Vagina (tissue), 2 donors: ENCODE results near the gene FAM107B. TPM values are rescaled to one million over a fixed set of nuclear protein-coding genes. Genes with fewer than 3 reads are reported as not detected.

Experiments
- DNase-seq, 2 donors: peaks; one replicate each; pipeline ENCODE4 v3.0.0-alpha.2; 2017; ENCODE audit errors: extremely low spot score in 2 of 2
- H3K27ac ChIP-seq: fragments of 200-600 bp; sonication (generic); one replicate; pipeline ENCODE4 v1.5.1; 2019
- H3K27me3 ChIP-seq: fragments of 200-600 bp; sonication (generic); one replicate; pipeline ENCODE4 v1.5.1; 2019
- H3K36me3 ChIP-seq, 2 donors: fragments of 200-600 bp; sonication (generic); one replicate each; pipeline ENCODE4 v1.5.1; 2017 to 2019
- H3K4me1 ChIP-seq: fragments of 200-600 bp; sonication (generic); one replicate; pipeline ENCODE4 v1.5.1; 2019
- H3K4me3 ChIP-seq, 2 donors: fragments of 200-600 bp; sonication (generic); 1 replicate in 1 of 2; 2 replicates in 1 of 2; pipeline ENCODE4 v1.5.1; 2016 to 2019
- H3K9me3 ChIP-seq: fragments of 200-600 bp; sonication (generic); one replicate; pipeline ENCODE4 v1.5.1; 2019
- CTCF ChIP-seq, 3 experiments: fragments of 450-650 bp in 2 of 3; fragments of 200-600 bp in 1 of 3; sonication (generic) in 1 of 3; IDR thresholded peaks; one replicate each; pipeline ENCODE4 v1.5.1; 2017 to 2019; ENCODE audit warnings: antibody characterized with exemption in 3 of 3, mild to moderate bottlenecking in 2 of 3, moderate library complexity in 2 of 3
- POLR2A ChIP-seq, 2 donors: fragments of 450-650 bp; IDR thresholded peaks; one replicate each; pipeline ENCODE4 v1.6.1; 2017; ENCODE audit warnings: antibody characterized with exemption in 2 of 2, mild to moderate bottlenecking in 2 of 2, moderate library complexity in 2 of 2
- POLR2AphosphoS5 ChIP-seq, 2 donors: sonication (generic); formaldehyde crosslinking; IDR thresholded peaks; one replicate each; pipeline ENCODE4 v1.9.0; 2017; ENCODE audit warnings: antibody characterized with exemption in 2 of 2, mild to moderate bottlenecking in 2 of 2, low read depth in 1 of 2; ENCODE audit not compliant: insufficient read depth in 1 of 2
- intact Hi-C: fragments of 100-400 bp; cut with DNase I; formaldehyde crosslinking; loops from one replicate; pipeline ENCODE4 v1.15.1; 2023
- total RNA-seq: library from RNA; depleted of rRNA; stranded (reverse); fragments of >200 nt; gene quantifications from one replicate; pipeline ENCODE4 v1.2.3, GENCODE V29; 2016

Gene FAM107B
- total RNA-seq, 1 donor from 2014 or later: 33.4 TPM

GRCh38 chr10:14697281-14697680 is 77.4 kb downstream of the FAM107B start:
- intact Hi-C loops: no loop called here
- no peak for DNase-seq
- Histone ChIP-seq H3K4me3 (no peak overlapping the region), H3K27me3 (no peaks in the 10 kb centered on the region), H3K4me1 (no peaks in the 10 kb centered on the region), H3K9me3 (no peaks in the 10 kb centered on the region), H3K36me3 (no peaks in the 10 kb centered on the region), H3K27ac (no peak overlapping the region)
- TF ChIP-seq CTCF (IDR thresholded peaks at IDR 0.05) (no peak), POLR2AphosphoS5 (IDR thresholded peaks at IDR 0.05; ENCODE audit: insufficient read depth in 1 of 2, low read depth in 1 of 2) (no peak), POLR2A (IDR thresholded peaks at IDR 0.05) (no peak)

- DNase-seq: no peak
- intact Hi-C loops: no loop called here
- H3K36me3 ChIP-seq: no peaks in the 10 kb centered on the region
- H3K4me3 ChIP-seq: no peak overlapping the region
- TF ChIP-seq POLR2AphosphoS5 (IDR thresholded peaks at IDR 0.05; ENCODE audit: insufficient read depth in 1 of 2, low read depth in 1 of 2): no peak
- TF ChIP-seq POLR2A (IDR thresholded peaks at IDR 0.05): no peak
- no peaks in the 10 kb centered on the region for H3K27me3 ChIP-seq
- no peaks in the 10 kb centered on the region for H3K4me1 ChIP-seq
- no peak overlapping the region for H3K27ac ChIP-seq
- H3K9me3 ChIP-seq: no peaks in the 10 kb centered on the region
Measured at GRCh38 chr10:14696821-14697220, 77.9 kb downstream of the FAM107B start.

DNA sequence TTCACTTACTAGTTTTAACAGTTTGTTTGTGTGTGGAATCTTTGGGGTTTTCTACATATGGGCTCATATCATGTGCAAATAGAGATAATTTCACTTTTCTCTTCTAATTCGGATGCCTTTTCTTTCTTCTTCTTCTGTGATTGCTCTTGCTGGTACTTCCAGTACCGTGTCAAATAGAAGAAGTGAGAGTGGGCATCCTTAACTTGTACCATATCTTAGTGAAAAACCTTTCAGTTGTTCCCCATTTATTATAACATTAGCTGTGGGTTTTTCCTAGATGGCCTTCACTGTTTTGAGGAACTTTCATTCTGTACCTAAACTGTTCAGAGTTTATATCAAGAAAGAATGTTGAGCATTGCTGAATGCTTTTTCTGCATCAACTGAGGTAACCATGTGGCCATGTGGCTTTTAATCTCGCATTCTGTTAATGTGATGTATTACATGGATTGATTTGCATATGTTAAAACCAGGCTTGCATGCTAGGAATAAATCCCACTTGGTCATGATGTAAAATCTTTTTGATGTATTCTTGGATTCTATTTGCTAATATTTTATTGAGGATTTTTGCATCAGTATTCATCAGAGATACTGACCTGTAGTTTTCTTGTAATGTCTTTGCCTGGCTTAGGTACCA is 78.7 kb downstream of the FAM107B start:
- intact Hi-C loops: no loop called here
- DNase-seq: no peak
- Histone ChIP-seq H3K36me3 (no peaks in the 10 kb centered on the region), H3K9me3 (no peaks in the 10 kb centered on the region), H3K27me3 (no peaks in the 10 kb centered on the region), H3K4me3 (no peak overlapping the region), H3K27ac (no peak overlapping the region), H3K4me1 (no peaks in the 10 kb centered on the region)
- TF ChIP-seq POLR2A (IDR thresholded peaks at IDR 0.05): no peak
- no peak for TF ChIP-seq CTCF (IDR thresholded peaks at IDR 0.05)
- no peak for TF ChIP-seq POLR2AphosphoS5 (IDR thresholded peaks at IDR 0.05; ENCODE audit: insufficient read depth in 1 of 2, low read depth in 1 of 2)

DNA sequence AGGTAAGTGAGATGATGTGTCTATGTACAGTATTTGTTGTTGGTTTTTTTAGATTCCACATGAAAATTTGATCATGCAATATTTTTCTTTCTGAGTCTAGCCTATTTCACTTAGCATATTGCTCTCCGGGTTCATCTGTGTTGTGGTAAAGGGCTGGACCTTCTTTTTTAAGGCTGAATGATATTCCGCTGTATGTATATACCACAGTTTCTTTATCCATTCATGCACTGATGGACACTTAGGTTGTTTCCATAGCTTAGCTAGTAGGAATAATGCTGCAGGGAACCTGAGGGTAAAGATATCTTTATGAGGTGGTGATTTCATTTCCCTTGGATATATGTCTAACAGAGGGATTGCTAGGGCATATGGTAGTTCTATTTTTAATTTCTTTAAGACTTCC is 80.8 kb downstream of the FAM107B start:
- Histone ChIP-seq H3K9me3 (no peaks in the 10 kb centered on the region), H3K4me1 (no peaks in the 10 kb centered on the region), H3K27ac (no peak overlapping the region), H3K27me3 (no peaks in the 10 kb centered on the region), H3K4me3 (no peak overlapping the region), H3K36me3 (no peaks in the 10 kb centered on the region)
- no peak for TF ChIP-seq POLR2A (IDR thresholded peaks at IDR 0.05)
- TF ChIP-seq CTCF (IDR thresholded peaks at IDR 0.05): no peak
- no peak for TF ChIP-seq POLR2AphosphoS5 (IDR thresholded peaks at IDR 0.05; ENCODE audit: insufficient read depth in 1 of 2, low read depth in 1 of 2)
- intact Hi-C loops: no loop called here
- DNase-seq: no peak

DNA sequence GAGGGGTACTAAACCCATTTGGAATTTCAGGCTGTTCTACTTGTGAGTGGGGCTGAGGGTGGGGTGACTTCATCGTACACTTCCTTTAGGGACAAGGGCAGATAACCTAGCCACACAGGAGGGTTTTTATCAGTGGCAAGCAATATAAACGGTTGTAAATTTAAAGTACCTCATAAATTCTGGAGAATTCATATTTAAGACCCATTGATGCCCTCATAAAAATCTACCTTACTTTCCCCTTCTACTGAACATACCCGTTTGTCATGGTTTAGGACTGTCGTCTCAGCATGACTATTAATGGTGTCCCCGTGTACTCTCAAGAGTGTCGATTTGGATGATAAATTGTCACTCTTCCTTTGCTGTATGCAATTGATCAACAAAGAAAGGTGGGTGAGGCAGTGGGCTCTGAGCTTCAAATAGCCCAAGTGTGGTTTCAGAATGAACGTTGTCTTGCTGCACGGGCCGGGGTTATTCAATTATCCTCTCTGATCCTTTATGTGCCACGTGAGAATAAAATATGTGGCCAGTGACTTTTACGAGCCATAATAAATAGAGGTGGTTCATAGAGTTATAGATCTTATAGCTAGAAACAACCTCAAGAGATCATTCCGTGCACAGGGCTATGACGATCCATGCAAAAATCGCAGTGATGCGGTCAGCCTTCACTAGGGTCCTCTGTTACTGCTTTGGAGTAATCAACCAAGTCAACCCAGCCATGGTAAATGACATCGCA is 82.2 kb downstream of the FAM107B start:
- no peaks in the 10 kb centered on the region for H3K4me1 ChIP-seq
- H3K4me3 ChIP-seq: no peak overlapping the region
- intact Hi-C loops: no loop called here
- no peak overlapping the region for H3K27ac ChIP-seq
- no peak for TF ChIP-seq POLR2A (IDR thresholded peaks at IDR 0.05)
- no peak for TF ChIP-seq CTCF (IDR thresholded peaks at IDR 0.05)
- no peak for TF ChIP-seq POLR2AphosphoS5 (IDR thresholded peaks at IDR 0.05; ENCODE audit: insufficient read depth in 1 of 2, low read depth in 1 of 2)
- no peaks in the 10 kb centered on the region for H3K27me3 ChIP-seq
- DNase-seq: no peak
- no peaks in the 10 kb centered on the region for H3K36me3 ChIP-seq
- no peaks in the 10 kb centered on the region for H3K9me3 ChIP-seq
